ENCODE data around the gene ZBTB20. TPM values are rescaled to one million over a fixed set of nuclear protein-coding genes. Genes with fewer than 3 reads are reported as not detected.

Gene ZBTB20
- total RNA-seq, 3 donors from 2014 or later (not counting 1 experiment from before 2014, with no cell fraction given), result 52.7 to 58.3 (median 55.9) TPM

DNA sequence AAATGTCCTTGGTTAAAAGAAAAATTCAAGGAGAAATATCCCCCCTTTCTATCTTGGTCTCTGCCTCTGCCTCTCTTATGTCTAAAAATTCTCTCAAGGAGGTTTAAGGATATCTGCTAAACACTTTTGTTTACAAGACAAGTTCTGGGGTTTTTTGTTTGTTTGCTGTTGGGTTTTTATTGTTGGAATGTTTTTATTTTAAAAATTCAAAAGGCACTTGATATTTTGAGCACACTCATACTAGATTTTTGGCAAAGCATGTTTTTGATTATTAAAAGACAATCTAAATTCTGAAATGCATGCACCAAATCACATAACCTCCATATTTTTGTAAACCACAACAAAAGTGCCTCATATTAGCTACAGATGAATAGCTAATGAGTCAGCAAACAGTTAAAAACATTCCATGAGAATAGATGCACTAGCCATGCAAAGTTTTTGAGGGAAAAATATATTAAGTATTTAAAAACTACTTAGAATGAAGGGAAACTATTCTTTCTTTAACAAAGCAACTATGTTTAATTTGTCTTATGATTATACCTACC lies 84.6 kb downstream of the ZBTB20 start:
- TF ChIP-seq, protein P1, sequence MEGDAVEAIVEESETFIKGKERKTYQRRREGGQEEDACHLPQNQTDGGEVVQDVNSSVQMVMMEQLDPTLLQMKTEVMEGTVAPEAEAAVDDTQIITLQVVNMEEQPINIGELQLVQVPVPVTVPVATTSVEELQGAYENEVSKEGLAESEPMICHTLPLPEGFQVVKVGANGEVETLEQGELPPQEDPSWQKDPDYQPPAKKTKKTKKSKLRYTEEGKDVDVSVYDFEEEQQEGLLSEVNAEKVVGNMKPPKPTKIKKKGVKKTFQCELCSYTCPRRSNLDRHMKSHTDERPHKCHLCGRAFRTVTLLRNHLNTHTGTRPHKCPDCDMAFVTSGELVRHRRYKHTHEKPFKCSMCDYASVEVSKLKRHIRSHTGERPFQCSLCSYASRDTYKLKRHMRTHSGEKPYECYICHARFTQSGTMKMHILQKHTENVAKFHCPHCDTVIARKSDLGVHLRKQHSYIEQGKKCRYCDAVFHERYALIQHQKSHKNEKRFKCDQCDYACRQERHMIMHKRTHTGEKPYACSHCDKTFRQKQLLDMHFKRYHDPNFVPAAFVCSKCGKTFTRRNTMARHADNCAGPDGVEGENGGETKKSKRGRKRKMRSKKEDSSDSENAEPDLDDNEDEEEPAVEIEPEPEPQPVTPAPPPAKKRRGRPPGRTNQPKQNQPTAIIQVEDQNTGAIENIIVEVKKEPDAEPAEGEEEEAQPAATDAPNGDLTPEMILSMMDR (IDR thresholded peaks at IDR 0.05), result no peak
- no peaks in the 10 kb centered on the region for H3K9me3 Mint-ChIP-seq
- H3K4me3 Mint-ChIP-seq, result no peak overlapping the region
- Histone ChIP-seq H3K36me3 (ENCODE audit: control insufficient read depth, insufficient read depth, low read length) (no peaks in the 10 kb centered on the region), H3K4me1 (ENCODE audit: control insufficient read depth, insufficient read depth, low read length) (no peaks in the 10 kb centered on the region), H3K4me3 (ENCODE audit: low read length) (no peak overlapping the region), H3K27me3 (ENCODE audit: control insufficient read depth, insufficient read depth, low read length) (no peaks in the 10 kb centered on the region), H3K9me3 (ENCODE audit: control insufficient read depth, insufficient read depth, low read length) (no peaks in the 10 kb centered on the region), H3K27ac (ENCODE audit: low read length) (no peak overlapping the region)
- no peaks in the 10 kb centered on the region for H3K27me3 Mint-ChIP-seq (ENCODE audit: low read depth in 2 of 2)
- no peak overlapping the region for H3K27ac Mint-ChIP-seq
- no peak for ATAC-seq
- no peaks in the 10 kb centered on the region for H3K36me3 Mint-ChIP-seq
- peaks cover 6% of the 10 kb centered on the region in 2 donors for H3K4me1 Mint-ChIP-seq
- intact Hi-C loops (cut with micrococcal nuclease), result no loop called here
- no peak for DNase-seq

DNA sequence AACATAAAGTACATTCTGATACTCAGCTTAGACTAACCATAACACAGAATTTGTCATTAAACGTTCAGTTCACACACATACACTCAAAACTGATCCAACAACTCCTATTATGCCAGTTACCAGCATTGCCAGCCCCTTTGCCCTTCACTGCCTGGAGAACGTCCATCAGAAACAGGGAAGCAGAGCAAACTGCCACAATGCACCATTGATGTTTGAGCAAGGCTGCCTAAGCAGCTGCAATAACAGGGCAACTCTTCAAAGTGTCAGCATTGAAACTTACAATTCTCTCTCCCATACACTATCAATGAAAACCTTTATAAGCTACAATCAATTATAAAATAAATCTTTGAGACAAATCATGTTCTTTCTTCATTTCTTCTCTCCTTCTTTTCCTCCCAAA lies 85.1 kb downstream of the ZBTB20 start:
- DNase-seq, result no peak
- H3K27me3 Mint-ChIP-seq (ENCODE audit: low read depth in 2 of 2), result no peaks in the 10 kb centered on the region
- H3K4me1 Mint-ChIP-seq, result peaks cover 6% of the 10 kb centered on the region in 2 donors
- Histone ChIP-seq H3K27me3 (ENCODE audit: control insufficient read depth, insufficient read depth, low read length) (no peaks in the 10 kb centered on the region), H3K36me3 (ENCODE audit: control insufficient read depth, insufficient read depth, low read length) (no peaks in the 10 kb centered on the region), H3K27ac (ENCODE audit: low read length) (no peak overlapping the region), H3K4me1 (ENCODE audit: control insufficient read depth, insufficient read depth, low read length) (no peaks in the 10 kb centered on the region), H3K4me3 (ENCODE audit: low read length) (no peak overlapping the region), H3K9me3 (ENCODE audit: control insufficient read depth, insufficient read depth, low read length) (no peaks in the 10 kb centered on the region)
- TF ChIP-seq, protein P1 (IDR thresholded peaks at IDR 0.05), result no peak
- WGBS (ENCODE audit: insufficient coverage), result 84% methylated on average over 2 of the region's 2 CpGs
- H3K9me3 Mint-ChIP-seq, result no peaks in the 10 kb centered on the region
- intact Hi-C loops (cut with micrococcal nuclease), result no loop called here
- no peaks in the 10 kb centered on the region for H3K36me3 Mint-ChIP-seq
- ATAC-seq, result no peak
- no peak overlapping the region for H3K4me3 Mint-ChIP-seq
- no peak overlapping the region for H3K27ac Mint-ChIP-seq

DNA sequence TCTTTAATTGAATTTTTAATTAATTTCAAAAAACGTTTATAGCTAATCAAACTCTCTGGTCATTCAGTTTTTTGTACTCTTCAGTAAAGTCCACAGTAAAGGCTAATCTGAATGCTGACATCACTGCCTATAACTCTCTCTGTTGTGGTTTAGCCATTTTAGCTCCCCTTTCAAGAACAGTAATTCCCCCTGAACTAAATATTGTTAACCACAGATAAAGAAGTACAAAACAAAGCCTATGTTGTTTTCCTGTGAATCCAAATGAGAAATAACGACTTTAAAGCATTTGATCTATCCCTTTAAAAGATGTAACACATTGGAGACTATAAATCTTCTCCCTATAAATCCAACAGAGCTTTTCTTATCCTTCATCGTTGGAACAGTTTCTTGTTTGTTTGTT lies 94.2 kb downstream of the ZBTB20 start:
- intact Hi-C loops (cut with micrococcal nuclease), result no loop called here
- Histone ChIP-seq H3K27me3 (ENCODE audit: control insufficient read depth, insufficient read depth, low read length) (no peaks in the 10 kb centered on the region), H3K4me1 (ENCODE audit: control insufficient read depth, insufficient read depth, low read length) (no peaks in the 10 kb centered on the region), H3K9me3 (ENCODE audit: control insufficient read depth, insufficient read depth, low read length) (no peaks in the 10 kb centered on the region), H3K27ac (ENCODE audit: low read length) (no peak overlapping the region), H3K4me3 (ENCODE audit: low read length) (no peak overlapping the region), H3K36me3 (ENCODE audit: control insufficient read depth, insufficient read depth, low read length) (no peaks in the 10 kb centered on the region)
- H3K4me3 Mint-ChIP-seq, result no peak overlapping the region
- WGBS (ENCODE audit: insufficient coverage), result no CpG with 5 or more reads among the region's 3 CpGs
- no peaks in the 10 kb centered on the region for H3K9me3 Mint-ChIP-seq
- no peak overlapping the region for H3K27ac Mint-ChIP-seq
- H3K36me3 Mint-ChIP-seq, result no peaks in the 10 kb centered on the region
- ATAC-seq (no peak), DNase-seq (no peak)
- H3K27me3 Mint-ChIP-seq (ENCODE audit: low read depth in 2 of 2), result no peaks in the 10 kb centered on the region
- peaks cover 4 to 12% of the 10 kb centered on the region in 2 donors for H3K4me1 Mint-ChIP-seq
- TF ChIP-seq, protein P1 (IDR thresholded peaks at IDR 0.05), result no peak

DNA sequence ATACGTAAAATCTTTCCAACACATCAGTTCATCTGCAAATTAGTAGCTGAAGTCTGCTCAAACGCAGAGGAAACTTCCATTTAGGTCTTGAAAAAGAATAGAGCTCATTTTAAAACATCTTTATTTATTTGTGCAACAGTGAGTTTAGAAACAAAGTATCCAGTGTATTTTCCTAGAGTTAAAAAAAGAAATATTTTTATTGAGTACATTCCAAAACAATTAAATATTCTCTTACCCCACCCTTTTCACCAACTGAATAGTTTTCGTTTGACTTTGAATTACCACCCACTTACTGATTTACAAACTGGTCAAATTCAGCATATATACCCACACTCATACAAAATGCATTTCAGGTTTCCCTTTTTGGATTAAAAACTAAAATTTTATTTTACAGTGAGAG lies 104.7 kb downstream of the ZBTB20 start:
- TF ChIP-seq, protein P1 (IDR thresholded peaks at IDR 0.05), result no peak
- Mint-ChIP-seq H3K27me3 (ENCODE audit: low read depth in 2 of 2) (no peaks in the 10 kb centered on the region), H3K27ac (no peak overlapping the region), H3K36me3 (no peaks in the 10 kb centered on the region), H3K4me3 (no peak overlapping the region), H3K9me3 (no peaks in the 10 kb centered on the region), H3K4me1 (peaks cover 10 to 14% of the 10 kb centered on the region in 2 donors)
- Histone ChIP-seq H3K27ac (ENCODE audit: low read length) (no peak overlapping the region), H3K27me3 (ENCODE audit: control insufficient read depth, insufficient read depth, low read length) (no peaks in the 10 kb centered on the region), H3K4me1 (ENCODE audit: control insufficient read depth, insufficient read depth, low read length) (no peaks in the 10 kb centered on the region), H3K4me3 (ENCODE audit: low read length) (no peak overlapping the region), H3K9me3 (ENCODE audit: control insufficient read depth, insufficient read depth, low read length) (no peaks in the 10 kb centered on the region), H3K36me3 (ENCODE audit: control insufficient read depth, insufficient read depth, low read length) (no peaks in the 10 kb centered on the region)
- DNase-seq (no peak), ATAC-seq (no peak)
- intact Hi-C loops (cut with micrococcal nuclease), result loop anchor here (5.0 to 10.0 kb wide), 2 partner anchors 125 to 772 kb away; no protein-coding TSS in a partner anchor
- 97% methylated on average over 3 of the region's 3 CpGs for WGBS (ENCODE audit: insufficient coverage)
